ENCODE measurements around the gene PXMP4. TPM values are rescaled to one million over a fixed set of nuclear protein-coding genes. Genes with fewer than 3 reads are reported as not detected.

Gene PXMP4
- total RNA-seq, 1 experiment from 2014 or later, result 5.6 TPM

GRCh38 chr20:33732166-33732970 lies 12.3 kb upstream of the PXMP4 start:
- peak; percentile 42 for DNase-seq (ENCODE audit: low read depth)

GRCh38 chr20:33731693-33732165 lies 11.6 kb upstream of the PXMP4 start, which contains the start of gene ZNF341:
TSS of gene ZNF341 (plus strand) at chr20:33731996. CDS start at chr20:33732022, 26 bp downstream.
- peak; percentile 74 for DNase-seq (ENCODE audit: low read depth)

- no peak for DNase-seq (ENCODE audit: low read depth)
Observed at GRCh38 chr20:33730946-33731692, 11.0 kb upstream of the PXMP4 start.

GRCh38 chr20:33729101-33729500 lies 9.0 kb upstream of the PXMP4 start:
- no peak for DNase-seq (ENCODE audit: low read depth)

- no peak for DNase-seq (ENCODE audit: low read depth)
Observed at GRCh38 chr20:33728463-33728862, 8.4 kb upstream of the PXMP4 start.

GRCh38 chr20:33727806-33728205 lies 7.7 kb upstream of the PXMP4 start:
- DNase-seq (ENCODE audit: low read depth), result no peak

- no peak for DNase-seq (ENCODE audit: low read depth)
Observed at GRCh38 chr20:33727115-33727479, 7.0 kb upstream of the PXMP4 start.

- no peak for DNase-seq (ENCODE audit: low read depth)
Observed at GRCh38 chr20:33725607-33726264, 5.6 kb upstream of the PXMP4 start.

GRCh38 chr20:33724439-33725094 lies 4.5 kb upstream of the PXMP4 start:
- no peak for DNase-seq (ENCODE audit: low read depth)

- DNase-seq (ENCODE audit: low read depth), result no peak
Observed at GRCh38 chr20:33721391-33722140, 1.5 kb upstream of the PXMP4 start.

GRCh38 chr20:33719277-33719988 lies 677 bp downstream of the PXMP4 start:
- peak; percentile 14 for DNase-seq (ENCODE audit: low read depth)

GRCh38 chr20:33716498-33716897 lies 3.6 kb downstream of the PXMP4 start:
- DNase-seq (ENCODE audit: low read depth), result no peak

- DNase-seq (ENCODE audit: low read depth), result no peak
Observed at GRCh38 chr20:33713865-33714367, 6.2 kb downstream of the PXMP4 start.

- DNase-seq (ENCODE audit: low read depth), result no peak
Observed at GRCh38 chr20:33711446-33711738, 8.7 kb downstream of the PXMP4 start.

GRCh38 chr20:33710681-33711445 lies 9.2 kb downstream of the PXMP4 start:
- DNase-seq (ENCODE audit: low read depth), result no peak

- DNase-seq (ENCODE audit: low read depth), result no peak
Observed at GRCh38 chr20:33709905-33710541, 10.1 kb downstream of the PXMP4 start.

GRCh38 chr20:33709398-33709797 lies 10.7 kb downstream of the PXMP4 start:
- DNase-seq (ENCODE audit: low read depth), result no peak

GRCh38 chr20:33707668-33708067 lies 12.4 kb downstream of the PXMP4 start:
- no peak for DNase-seq (ENCODE audit: low read depth)

All from HT1080 (cell line).